HEK293T (cell line): ENCODE measurements around the gene EFR3B.

Experiments
- BHLHE40 ChIP-seq: fragments of 450-650 bp; IDR thresholded peaks from 2 replicates; pipeline ENCODE4 v1.6.1; 2016; ENCODE audit warnings: mild to moderate bottlenecking, moderate library complexity, borderline replicate concordance
- CTBP1 ChIP-seq: fragments of 450-650 bp; IDR thresholded peaks from 2 replicates; pipeline ENCODE4 v1.6.1; 2016; ENCODE audit warnings: borderline replicate concordance
- ELF4 ChIP-seq: fragments of 450-650 bp; IDR thresholded peaks from 2 replicates; pipeline ENCODE4 v1.6.1; 2017; ENCODE audit warnings: antibody characterized with exemption
- FOXM1 ChIP-seq: fragments of 450-650 bp; IDR thresholded peaks from 2 replicates; pipeline ENCODE4 v1.6.1; 2017; ENCODE audit warnings: mild to moderate bottlenecking, borderline replicate concordance
- SUZ12 ChIP-seq: fragments of 450-650 bp; IDR thresholded peaks from 2 replicates; pipeline ENCODE4 v1.6.1; 2016; ENCODE audit warnings: mild to moderate bottlenecking
- ZNF384 ChIP-seq: fragments of 450-650 bp; IDR thresholded peaks from 2 replicates; pipeline ENCODE4 v1.6.1; 2016
- TF ChIP-seq, protein P1 (sequence below): fragments of 450-650 bp; IDR thresholded peaks from 2 replicates; pipeline ENCODE4 v1.6.1; 2016

DNA sequence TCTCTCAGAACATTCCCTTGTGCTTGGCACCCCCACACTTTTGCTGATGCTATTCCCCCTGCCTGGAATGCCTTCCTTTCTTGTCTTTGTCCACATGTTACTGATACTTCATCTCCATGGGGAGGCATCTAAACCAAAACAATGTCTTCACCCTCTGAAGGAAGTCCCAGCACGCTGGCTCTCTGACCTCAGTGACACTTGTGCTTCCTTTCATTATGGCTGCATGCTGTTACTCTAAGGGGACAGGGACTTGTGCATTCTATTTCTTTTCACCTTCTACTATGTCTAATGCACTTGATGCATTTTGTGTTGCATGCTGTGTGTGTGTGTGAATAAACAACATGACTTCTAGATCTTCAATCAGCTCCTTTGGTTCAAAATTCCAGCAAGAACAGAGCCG lies 24.6 kb downstream of the EFR3B start:
- TF ChIP-seq FOXM1 (no peak), BHLHE40 (no peak), SUZ12 (no peak), CTBP1 (no peak), ELF4 (no peak), ZNF384 (no peak)
- TF ChIP-seq, protein P1, sequence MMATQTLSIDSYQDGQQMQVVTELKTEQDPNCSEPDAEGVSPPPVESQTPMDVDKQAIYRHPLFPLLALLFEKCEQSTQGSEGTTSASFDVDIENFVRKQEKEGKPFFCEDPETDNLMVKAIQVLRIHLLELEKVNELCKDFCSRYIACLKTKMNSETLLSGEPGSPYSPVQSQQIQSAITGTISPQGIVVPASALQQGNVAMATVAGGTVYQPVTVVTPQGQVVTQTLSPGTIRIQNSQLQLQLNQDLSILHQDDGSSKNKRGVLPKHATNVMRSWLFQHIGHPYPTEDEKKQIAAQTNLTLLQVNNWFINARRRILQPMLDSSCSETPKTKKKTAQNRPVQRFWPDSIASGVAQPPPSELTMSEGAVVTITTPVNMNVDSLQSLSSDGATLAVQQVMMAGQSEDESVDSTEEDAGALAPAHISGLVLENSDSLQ, result no peak
